Measurements from ENCODE around the gene BBOX1.

The BBOX1 gene

GRCh38 chr11:27025312-27025955 is 15.2 kb upstream of the BBOX1 start:
- no peak for DNase-seq

GRCh38 chr11:27025957-27026733 is 14.5 kb upstream of the BBOX1 start:
- DNase-seq: no peak

DNA sequence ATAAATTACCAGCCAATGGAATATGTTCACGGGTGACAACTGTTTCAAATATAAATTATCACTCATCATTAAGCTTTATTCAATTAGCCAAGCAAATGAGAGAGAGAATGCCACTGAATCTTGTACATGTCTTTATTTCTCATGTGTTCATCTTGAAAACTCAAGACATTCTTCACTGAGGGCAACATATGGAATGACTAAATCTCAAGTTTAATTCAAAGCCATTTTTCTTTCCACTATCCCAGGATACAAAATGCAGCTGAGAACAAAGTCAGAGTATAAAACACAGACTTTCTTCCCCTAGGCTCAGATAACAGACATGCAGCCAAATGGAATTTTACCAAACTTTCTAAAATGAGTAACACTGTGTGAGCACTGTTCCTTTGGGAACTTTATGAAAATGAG is 12.1 kb upstream of the BBOX1 start:
- DNase-seq: no peak

DNA sequence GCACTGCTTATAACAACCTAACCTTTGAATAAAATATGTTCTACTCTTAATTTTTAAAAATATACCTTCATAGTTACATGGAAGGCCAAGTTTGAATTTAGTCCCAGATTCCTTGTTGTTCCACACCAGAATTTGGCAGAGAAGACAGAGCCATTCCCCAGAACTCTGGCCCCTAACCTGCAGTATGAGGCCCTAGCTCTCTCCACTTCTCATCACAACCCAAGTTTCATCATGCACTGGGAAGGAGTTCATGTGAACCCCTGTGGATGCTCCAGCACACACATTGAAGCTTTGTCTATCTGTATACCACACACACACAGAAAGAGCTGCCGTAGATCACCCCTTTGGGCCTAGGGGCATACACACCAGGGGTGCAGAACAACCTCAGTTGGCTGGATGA is 10.6 kb upstream of the BBOX1 start:
- no peak for DNase-seq

GRCh38 chr11:27031754-27032153 is 8.9 kb upstream of the BBOX1 start:
- DNase-seq: no peak

- DNase-seq: no peak
Observed at GRCh38 chr11:27039873-27040272, 742 bp upstream of the BBOX1 start.

DNA sequence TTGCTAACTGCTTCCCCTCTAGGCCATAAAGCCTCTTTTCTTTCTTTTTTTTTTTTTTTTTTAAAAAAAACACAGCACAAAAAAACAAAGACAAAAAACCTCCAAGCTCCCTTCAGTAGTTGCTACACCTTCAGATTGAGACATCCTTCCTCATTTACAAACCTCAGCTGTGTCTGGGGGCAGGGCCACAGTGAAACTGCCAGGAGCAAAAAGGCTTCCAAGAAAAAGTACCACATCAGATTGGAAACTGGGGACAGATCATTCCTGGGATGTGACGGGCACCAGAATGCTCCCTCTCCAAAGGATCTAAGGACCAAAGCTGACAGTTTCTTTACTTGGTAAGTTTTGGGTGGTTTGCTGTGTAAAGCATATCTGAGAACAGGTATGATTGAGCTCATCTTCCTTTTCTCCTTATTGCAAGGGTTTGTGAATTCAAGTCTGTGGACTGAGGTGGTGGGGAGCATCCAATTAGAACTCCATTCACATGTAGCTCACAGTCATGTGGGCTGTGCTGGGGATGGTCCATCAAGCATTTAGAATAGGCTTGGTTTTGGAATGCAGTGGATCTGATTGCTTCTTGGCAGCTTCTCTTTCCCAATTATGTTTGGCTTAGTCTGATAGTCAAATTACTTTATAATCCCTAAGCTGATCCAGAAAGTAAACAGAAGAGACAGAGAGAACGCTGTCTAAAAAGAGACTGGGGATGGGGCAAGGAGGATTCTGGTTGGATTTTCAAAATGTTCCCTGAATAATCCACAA is 705 bp downstream of the BBOX1 start:
- no peak for DNase-seq

DNA sequence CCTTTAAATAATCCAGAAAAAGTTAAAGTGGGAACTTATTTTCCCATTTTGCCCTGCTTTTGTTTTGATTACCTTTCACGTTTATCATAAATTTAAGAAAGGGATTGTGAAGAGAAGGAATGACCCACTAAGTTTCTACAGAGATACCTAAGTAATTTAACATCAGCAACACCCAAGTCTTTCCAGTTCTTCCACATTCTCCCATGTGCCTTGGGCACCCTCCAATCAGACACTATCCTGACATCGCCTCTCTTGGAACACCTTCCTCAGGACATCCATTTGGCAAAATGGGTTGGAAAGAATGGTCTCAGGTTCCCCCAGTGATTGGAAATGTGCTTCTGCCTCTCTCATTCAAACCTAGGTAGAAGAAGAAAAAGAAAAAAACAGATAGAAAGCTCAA is 6.3 kb downstream of the BBOX1 start:
- no peak for DNase-seq

DNA sequence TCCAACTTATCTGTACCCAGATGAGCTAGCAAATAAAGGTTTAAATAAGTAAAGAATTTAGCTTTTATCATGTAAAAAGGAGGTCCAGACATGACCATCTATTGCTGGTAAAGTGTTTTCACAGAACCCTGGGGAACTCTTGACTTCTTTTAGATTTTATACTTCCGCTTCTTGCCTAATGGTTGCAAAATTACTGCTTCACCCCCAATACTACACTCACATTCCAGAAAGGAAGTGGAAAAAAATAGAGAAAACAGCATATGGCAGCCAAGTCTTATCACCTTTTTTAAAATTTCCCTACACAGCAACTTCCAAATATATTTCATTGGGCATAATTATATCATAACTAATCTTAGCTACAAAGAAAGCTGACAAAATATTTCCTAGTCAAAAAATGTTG is 12.1 kb downstream of the BBOX1 start:
- DNase-seq: no peak

GRCh38 chr11:27055065-27055682 is 14.6 kb downstream of the BBOX1 start:
- DNase-seq: peak; percentile 42

GRCh38 chr11:27057091-27057780 is 16.6 kb downstream of the BBOX1 start:
- DNase-seq: no peak

GRCh38 chr11:27058456-27058855 is 17.8 kb downstream of the BBOX1 start:
- DNase-seq: no peak

- no peak for DNase-seq
Observed at GRCh38 chr11:27059431-27059830, 18.8 kb downstream of the BBOX1 start.

- DNase-seq: no peak
Observed at GRCh38 chr11:27060816-27061460, 20.3 kb downstream of the BBOX1 start.

- DNase-seq: no peak
Observed at GRCh38 chr11:27061461-27061821, 20.8 kb downstream of the BBOX1 start.

GRCh38 chr11:27064086-27064485 is 23.5 kb downstream of the BBOX1 start:
- DNase-seq: no peak

GRCh38 chr11:27075192-27075591 is 34.6 kb downstream of the BBOX1 start:
- no peak for DNase-seq

GRCh38 chr11:27075655-27076054 is 35.0 kb downstream of the BBOX1 start:
- DNase-seq: no peak

DNA sequence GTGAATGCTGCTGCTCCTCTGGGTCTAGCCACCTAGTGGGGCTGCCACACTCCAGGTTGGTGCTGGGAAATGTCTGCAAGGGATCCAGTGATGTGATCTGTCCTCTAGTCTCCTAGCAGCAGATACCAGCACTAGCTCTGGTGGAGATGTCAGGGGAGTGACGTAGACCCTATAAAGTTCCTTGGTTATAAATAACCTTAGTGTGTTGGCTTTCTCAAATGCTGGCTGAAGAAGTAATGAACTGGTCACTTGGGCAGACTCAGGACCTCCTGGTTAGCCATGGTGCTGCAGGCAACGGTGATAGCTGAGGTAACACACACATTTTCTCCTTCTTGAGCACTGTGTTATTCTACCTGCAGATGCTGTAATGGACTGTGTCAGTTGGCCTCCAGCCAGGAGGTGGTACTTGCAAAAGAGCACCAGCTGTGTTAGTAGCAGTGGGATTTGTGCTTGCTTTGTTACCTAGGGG is 35.5 kb downstream of the BBOX1 start:
- peak; percentile 40 for DNase-seq

DNA sequence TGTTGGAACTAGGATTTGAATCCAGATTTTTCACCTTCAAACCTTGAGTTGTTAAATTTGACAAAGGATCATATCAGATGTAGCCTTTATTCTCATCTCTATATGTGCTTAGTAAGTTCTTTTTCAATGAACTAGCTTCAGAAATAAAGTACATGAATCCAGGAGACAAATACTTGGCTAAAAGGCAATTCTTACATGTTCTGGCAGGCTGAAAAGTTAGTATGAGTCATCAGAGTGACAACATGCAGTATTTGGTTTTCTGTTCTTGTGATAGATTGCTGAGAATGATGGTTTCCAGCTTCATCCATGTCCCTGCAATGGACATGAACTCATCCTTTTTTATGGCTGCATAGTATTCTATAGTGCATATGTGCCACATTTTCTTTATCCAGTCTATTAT is 40.4 kb downstream of the BBOX1 start:
- no peak for DNase-seq

DNA sequence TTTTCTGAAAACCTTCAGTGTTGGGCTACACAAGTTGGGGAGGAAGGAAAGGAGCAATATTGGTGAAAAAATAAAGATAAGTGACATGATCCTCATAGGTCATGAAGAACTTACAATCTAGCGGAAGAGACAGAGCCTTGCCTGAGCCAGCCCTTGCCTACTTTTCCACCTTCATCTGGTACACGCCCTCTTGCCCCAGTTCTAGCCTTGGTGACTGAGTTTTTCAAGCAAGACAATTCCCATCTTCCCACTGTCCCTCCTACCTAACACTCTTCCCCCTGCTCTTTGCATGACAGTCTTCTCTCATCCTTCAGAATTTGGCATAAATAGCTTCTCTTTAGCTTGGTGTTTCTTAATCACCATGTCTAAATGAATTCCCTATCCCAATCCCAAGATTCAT is 42.6 kb downstream of the BBOX1 start:
- DNase-seq: no peak

GRCh38 chr11:27083782-27084181 is 43.2 kb downstream of the BBOX1 start:
- DNase-seq: no peak

Data from NCI-H187 treated with DMSO at 0.1 percent for 48 hours (cell line).